ENCODE results near the gene CNTROB.
A peak's percentile ranks its signal among the peaks of the same experiment; 100 is the strongest.

Gene CNTROB

DNA sequence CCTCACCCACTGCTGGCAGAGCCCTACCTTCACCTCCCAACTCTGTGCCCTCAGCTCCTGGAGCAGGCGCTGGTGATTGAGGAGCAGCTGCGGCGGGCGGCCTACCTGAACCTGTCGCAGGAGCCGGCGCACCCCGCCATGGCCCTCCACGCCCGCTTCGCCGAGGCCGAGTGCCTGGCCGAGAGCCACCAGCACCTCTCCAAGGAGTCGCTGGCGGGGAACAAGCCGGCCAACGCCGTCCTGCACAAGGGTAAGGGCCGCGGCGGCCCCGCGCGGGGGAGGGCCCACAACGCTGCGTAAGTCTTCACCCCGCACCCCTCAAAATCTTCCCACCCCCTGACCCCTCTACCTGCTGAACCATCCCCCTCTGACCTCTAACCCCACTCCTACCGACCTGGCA, 22.9 kb upstream of the CNTROB start:
- DNase-seq (ENCODE audit: low read depth, low spot score) = no peak

DNA sequence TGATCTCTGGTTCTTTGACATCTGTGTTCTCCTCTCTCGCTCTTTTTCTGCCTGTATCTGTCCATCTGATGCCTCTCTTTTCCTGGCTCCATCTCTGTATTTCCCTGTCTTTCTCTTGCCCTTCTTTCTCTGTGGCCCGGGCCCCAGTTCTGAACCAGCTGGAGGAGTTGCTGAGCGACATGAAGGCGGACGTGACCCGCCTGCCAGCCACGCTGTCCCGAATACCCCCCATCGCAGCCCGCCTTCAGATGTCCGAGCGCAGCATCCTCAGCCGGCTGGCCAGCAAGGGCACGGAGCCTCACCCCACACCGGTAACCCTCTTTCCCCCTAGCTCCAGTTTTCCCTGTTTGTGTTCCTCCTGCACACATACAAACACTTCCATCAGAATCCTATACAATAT, 21.7 kb upstream of the CNTROB start:
- DNase-seq (ENCODE audit: low read depth, low spot score) = no peak

DNA sequence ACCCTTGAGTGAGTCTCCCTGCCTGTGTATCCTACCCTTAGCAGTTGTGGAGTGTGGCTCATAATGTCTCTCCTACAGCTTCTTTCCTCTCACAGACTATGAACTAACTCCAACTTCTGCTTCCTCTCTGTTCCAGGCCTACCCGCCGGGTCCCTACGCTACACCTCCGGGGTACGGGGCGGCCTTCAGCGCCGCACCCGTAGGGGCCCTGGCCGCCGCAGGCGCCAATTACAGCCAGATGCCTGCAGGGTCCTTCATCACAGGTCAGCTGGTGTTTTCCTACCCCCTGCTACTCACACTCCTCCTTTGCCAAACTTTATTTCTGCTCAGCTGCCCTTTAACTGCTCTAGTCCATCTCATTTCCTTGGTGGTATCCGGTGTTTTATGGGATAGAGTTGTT, 21.3 kb upstream of the CNTROB start:
- DNase-seq (ENCODE audit: low read depth, low spot score) = no peak

DNA sequence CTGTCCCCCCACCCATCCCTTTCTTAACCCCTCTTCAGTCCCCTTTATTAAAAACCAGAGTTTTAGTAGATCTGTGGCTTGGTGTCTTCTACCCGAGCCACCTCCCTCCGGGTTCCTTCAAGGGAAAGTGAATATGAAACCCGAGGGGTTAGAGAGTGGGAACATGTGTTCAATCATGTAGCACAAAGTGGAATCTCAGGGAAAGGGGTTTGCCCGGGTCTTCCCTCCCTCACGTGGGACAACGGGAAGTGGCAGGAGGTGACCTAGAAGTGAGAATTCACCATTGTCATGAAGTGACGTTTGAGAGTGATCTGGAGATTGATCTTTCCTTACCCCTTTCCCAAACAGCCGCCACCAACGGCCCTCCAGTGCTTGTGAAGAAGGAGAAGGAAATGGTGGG, 20.9 kb upstream of the CNTROB start:
- DNase-seq (ENCODE audit: low read depth, low spot score) = no peak

DNA sequence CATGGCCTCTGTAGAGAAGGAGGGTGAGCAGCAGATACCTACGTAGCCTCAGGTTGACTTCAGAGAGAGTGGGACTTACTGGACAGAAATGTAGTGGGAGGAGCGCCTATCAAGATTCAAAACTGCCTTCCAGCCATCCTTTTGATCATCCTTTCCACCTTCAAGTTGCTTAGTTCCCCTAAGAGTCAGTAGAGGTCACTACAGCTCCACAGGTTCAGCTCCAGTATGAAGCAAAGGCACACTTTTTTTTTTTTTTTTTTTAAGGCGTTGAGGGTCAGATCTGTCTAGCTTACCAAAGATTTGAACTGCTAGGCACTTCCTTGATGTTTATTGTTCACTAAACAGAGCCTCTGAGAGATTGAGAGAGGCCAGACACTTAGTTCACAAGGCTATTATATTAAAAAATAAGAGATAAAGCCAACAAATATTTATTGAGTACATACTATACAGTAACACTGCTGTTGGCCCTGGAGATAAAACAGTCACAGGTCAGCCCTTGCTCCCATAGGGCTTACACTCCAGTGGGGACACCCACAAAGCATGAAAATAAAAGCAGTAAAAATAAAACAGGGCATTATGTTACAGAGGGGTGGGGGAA, 19.0 kb upstream of the CNTROB start:
- peak; percentile 77 for DNase-seq (ENCODE audit: low read depth, low spot score)

DNA sequence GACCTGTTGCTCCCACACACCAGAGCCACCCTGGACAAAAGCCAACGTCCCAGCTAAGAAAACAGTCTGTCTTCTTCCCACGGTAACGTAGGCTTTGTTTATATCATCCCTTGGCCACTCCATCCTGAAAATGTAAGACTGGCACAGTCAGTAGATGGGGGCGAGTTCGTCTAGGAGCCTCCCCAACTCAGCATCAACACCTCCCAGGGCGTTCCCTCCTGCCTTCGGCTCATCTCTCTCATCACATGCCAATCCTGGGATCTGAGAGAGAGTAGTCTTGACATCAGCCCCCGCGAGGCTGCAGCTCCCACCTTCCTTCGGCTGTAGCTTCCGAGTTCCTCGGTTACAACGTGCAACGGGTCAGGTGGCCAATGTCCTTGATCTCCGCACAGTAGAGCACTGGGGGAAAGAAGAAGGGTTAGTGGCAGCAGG, 16.8 kb upstream of the CNTROB start:
- DNase-seq (ENCODE audit: low read depth, low spot score) = no peak

DNA sequence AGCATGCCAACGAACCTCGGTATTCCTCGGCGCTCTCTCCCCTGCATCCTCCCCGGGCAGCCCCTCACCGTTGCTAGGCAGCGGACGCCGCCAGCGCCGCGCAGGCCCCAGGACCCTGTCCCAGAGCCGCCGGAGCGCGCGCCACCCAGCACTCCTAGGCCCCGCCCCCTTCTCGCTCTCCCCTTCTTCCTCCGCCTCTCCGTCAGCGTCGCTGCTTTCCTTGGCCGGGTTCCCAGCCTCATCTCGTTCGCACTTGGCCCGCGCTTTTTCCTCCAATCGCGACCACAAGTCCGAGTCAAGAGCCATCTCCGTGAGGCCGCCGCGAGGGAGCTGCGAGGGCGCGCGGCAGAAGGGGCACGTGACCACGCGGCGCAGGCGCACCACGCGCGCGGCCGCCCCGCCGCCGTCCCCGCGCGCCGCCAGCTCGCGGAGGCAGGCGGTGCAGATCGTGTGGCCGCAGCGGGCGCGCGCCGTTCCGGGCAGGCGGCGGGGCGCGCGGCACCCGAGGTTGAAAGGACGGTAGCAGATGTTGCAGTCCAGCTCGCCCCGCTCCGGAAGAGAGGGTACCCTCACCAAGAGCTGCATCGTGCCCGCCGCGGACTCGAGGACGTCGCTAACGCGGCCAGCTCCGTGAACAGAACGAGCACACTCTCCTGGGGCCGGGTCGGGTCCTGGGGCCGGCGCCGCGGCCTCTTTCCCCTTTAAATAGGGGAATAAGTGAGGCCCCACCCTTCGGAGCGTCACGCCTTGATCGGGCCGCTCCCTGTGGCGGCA, 16.2 kb upstream of the CNTROB start, which contains the start of gene RNF227:
TSS of gene RNF227 (minus strand) at position 679 of the 774 bp plus-strand sequence. CDS start at position 585, 94 bp downstream.
- DNase-seq (ENCODE audit: low read depth, low spot score) = peak; percentile 96

DNA sequence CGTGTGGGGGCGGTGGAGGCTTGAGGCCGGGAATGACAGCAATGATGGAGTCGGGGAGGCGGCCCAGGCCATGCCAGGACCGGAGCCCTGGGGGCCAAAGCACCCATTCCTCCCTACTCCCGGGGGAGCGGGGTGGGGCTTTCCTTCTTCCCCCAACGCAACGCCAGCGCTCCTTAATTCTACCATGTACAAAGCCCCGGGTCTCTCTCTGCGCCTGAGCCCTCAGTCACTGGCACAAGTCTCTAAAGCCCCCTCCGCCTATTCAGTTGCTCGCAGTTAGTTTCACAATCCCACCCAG, 15.7 kb upstream of the CNTROB start:
- DNase-seq (ENCODE audit: low read depth, low spot score) = no peak

DNA sequence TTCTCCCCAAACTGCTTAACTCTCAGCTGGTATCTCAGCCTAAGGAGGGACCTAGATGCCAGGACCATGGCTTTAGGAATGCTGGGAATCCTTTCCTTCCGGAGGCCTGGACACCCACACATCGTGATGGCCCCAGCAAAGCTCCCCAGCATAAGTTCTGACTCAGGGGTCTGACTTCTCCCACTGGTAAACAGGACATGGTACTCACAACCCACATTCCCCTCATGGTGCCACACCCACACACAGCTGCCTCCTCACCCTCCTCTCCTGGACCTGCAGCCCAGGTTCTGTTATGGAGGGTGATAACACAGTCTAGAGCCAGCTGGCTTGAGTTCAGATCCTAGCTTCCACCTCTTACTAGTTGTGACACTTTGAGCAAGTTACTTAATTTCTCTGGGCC, 15.2 kb upstream of the CNTROB start:
- DNase-seq (ENCODE audit: low read depth, low spot score) = peak; percentile 20

DNA sequence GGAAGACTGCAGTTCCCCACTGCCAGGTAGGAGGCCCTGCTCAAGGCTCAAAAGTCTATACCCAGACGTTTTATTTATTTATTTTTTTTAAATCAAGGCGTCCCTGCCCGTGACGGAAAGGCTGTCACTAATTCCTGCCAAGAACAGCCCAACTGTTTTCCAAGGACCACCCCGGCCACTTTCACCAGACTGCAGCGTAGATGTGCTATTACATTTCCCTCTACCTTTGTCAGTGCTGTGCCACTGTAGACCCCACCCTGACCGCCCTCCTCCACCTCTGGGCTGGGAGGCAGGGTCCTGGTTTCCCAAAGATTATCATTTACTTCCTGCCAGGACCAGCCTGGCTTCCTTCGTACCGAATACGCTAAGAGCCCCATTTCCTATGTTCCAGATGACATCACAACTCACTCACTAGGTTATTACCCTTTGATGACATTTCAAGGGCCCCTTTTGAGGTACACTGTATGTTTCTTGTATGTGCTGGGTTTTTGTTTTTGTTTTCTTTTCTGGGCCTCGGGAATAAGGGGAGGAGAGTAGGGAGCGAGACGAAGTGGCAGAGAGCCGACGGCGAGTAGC, 9.6 kb upstream of the CNTROB start:
- DNase-seq (ENCODE audit: low read depth, low spot score) = no peak

DNA sequence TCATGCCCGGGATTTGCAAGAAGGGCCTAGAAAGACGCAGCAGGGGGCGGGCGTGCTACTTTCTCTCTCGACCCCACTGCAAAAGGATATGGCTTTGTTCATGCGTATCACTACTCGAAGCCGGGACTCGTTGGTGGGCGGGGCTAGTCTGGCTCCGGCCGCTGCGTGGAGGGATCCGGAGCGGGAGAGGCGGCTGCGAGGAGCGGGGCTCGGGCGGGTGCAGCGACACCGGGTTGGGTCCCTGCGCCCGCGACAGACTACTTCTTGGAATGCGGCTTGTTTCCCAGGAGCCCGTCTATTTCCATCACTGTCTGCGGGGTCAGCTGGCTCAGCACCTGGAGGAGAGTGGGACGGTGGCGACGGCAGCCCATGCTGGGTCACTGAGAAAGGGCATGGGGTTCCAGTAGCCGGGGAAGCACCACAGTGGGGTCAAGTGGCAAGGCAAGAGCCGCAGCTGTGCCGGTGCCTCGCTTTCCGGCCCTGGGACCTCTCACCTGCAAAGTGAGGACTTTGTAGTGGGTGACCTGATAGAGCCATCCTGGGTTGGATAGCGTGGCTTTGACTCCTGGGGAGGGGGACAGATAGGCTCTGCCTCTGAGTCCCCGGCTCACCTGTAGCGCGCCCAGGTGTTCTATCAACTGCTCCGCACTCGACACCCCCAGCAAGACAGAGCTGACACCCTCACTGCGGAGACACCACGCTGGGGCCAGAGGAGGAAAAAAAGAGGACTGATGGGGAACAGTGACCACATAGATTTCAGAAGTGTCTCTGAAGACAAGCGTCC, 9.0 kb upstream of the CNTROB start:
- DNase-seq (ENCODE audit: low read depth, low spot score) = peak; percentile 85

DNA sequence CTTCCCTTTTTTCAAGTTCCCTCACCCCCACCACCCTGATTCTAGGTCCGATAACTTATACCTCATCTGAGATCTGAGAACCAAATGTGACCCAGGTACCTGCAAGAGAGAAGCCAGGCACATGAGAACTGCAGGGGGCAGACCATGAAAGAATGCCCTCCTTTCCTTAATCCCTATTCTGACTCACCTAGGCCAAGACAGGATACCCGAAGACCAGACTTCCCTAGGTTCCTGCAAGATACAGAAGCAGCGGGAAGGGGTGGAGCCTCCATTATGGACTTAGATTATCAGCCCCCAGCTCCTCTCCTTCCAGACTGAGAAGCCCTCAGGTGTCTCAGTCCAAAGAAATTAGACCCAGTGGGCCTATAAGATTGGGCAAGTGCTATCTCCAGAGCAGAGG, 4.4 kb upstream of the CNTROB start:
- no peak for DNase-seq (ENCODE audit: low read depth, low spot score)

DNA sequence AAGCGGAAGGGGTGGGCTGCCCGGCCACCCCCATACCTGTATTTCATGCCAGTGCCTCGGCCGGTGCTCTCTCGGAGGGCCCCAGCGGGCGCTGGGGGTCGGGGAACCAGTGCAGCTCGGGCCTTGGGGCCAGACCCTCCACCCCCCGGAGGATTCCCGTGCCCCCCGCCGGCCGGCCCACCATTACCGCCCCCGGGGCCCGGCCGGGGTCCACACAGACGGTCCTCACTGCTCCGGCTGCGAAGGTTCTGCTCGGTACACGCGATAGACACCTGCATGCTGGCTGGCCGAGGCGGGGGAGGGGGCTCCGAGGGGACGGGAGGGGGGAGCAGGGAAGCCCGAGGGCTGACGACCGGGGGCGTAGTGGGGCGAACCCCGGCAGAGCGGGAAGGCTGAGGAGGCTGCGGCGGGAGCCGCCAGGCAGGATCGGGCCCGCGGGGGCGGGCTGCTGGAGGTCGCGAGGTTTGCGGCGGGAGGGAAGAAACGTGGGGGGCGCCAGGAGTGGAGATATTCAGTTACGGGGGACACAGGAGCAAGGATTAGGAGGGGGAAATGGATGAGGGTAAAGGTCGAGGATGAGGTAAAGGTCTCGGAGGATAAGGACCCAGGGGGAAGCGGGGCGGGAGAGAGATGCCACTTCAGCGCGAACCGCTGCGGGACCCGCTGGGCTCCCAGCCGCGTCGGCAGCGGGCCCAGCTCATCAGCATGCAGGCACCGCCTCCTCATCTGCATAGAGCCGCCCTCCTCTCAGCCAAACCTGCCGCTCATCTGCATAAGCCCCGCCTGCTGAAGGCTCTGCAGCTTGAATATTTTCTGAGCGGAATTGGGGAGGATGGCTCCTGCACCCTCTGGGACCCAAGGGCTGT, 2.6 kb upstream of the CNTROB start, which contains the start of gene KCNAB3:
TSS of gene KCNAB3 (minus strand) at position 699 of the 866 bp plus-strand sequence. CDS start at position 278, 421 bp downstream.
- DNase-seq (ENCODE audit: low read depth, low spot score) = peak; percentile 91

DNA sequence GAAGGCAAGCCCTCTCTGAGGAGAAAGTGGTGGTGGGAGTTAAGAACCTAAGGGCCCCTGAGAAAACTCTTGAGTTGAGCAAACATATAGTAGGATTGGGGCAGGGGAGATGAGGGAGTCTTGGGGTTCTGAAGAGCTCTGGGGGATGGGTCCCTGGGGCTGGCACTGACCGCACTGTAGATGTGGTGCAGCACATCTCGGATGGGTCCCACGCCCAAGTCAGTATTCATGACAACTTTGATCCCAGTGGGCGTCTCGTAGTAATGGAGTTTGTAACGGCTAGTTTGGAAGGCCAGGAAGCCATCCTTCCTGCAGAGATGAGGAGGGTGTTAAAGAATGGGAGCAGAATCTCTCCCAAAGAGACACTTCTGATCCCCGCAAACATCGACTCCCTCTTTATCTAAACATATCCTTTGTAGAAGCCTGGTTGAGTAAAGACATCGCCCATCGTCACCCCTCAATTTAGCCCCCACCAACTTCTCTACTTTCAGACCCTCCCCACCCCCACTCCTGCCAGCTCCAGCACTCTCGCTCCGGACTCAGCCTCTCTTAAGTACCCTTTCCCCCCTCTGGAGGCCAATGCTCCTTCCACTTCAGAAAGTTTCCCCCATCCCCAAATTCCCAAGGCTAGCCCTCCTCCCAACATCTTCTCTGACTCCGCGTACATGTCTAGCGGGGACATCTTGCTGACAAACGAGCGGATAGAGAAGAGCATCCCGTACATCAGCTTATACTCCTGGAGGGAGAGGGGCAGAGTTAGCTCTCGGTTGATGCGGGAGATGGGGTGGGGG, 970 bp upstream of the CNTROB start:
- DNase-seq (ENCODE audit: low read depth, low spot score) = no peak

DNA sequence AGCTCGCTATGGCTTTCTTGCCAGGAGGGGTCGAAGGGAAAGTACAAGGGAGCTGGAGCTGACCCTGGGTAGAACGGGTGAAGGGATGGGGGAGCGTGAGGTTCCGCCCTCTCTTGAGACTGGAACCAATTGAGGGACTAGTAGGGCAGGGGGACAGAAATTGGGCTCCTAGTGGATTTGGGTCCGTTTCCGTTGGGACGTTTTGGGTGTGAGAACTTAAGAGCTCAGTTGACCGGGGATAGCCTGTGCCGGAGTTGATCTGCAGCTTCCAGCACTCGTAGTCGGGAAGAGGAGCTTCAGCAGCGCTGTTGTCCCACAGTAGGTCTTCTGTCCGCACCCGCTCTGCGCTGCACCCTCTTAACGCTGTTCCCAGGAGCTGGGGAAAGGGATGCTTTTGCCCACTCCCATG, 481 bp downstream of the CNTROB start:
- DNase-seq (ENCODE audit: low read depth, low spot score) = no peak

DNA sequence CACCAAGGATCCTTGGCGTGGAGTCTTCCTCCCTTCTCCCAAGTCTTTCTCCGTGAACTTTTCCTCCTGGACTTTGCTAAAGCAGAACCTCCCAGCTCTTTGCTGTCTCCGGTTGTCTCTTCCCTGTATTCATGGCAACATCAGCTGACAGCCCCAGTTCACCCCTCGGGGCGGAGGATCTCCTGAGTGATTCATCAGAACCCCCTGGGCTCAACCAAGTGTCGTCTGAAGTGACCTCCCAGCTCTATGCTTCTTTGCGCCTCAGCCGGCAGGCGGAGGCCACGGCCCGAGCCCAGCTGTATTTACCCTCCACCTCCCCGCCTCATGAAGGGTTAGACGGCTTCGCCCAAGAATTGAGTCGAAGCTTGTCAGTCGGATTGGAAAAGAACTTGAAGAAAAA, 943 bp downstream of the CNTROB start:
- DNase-seq (ENCODE audit: low read depth, low spot score) = peak; percentile 58

DNA sequence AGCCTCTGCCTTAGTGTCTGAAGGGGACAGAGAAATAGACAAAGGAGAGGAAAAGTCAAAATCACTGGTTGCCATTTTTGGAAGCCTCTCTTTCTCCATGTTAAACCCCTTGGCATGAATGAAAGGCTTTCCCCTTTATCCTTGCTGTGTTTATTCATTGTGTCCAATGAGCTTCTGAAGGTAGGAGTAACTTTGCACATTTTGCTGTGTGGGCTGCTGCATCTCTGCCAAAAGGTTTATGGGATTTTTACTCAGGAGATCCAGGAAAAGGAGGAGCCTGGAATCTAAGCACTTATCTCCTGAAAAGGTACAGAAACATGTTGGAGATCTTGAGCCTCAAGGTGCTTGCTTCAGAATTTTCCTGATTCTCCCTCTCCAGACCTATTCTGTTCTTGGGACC, 3.9 kb downstream of the CNTROB start:
- no peak for DNase-seq (ENCODE audit: low read depth, low spot score)

DNA sequence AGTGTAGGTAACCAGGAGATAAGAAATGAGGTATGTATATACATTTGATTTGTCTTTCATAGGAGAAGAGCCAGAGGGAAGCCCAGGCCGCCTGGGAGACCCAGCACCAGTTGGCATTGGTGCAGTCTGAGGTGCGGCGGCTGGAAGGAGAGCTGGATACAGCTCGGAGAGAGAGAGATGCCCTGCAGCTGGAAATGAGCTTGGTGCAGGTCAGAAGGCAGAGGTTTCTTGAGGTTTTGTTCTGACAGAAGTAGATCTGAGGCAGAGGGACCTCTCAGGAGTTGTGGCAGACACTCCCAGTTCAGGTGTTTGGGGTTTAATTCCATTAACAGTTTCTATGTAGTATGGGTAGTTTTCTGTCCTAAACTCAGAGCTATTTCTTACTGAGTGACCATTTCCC, 8.0 kb downstream of the CNTROB start:
- DNase-seq (ENCODE audit: low read depth, low spot score) = no peak

DNA sequence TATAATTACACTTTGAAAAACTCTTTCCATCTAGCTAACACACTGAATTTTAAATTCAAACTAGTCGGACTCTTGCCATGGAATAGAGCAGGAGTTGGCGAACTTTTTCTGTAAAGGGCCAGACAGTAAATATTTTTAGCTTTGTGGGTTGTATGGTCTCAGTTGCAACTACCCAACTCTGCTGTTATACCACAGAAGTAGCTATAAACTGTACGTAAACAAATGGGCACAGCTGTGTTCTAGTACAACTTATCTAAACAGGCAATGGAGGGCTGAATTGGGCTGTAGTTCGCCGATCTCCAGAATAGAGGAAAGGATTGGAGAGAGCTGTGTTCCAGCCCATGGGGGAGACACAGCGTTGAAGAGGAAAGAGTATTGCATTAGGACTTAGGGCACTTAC, 8.7 kb downstream of the CNTROB start:
- no peak for DNase-seq (ENCODE audit: low read depth, low spot score)

DNA sequence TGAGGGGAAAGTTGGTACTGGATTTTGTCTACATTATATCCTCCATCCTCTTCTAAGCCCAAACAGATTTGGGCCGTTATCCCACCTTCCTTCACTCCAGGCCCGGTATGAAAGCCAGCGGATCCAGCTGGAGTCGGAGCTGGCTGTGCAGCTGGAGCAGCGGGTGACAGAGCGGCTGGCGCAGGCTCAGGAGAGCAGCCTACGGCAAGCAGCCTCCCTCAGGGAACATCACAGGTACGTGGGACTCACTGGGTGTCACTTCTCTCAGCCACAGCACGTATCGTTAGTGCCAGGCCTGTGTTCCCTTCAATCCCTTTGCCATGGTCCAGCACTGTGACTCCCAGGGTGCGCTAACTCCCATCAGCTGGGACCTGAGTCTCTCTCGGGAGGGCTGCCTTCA, 11.3 kb downstream of the CNTROB start:
- no peak for DNase-seq (ENCODE audit: low read depth, low spot score)

DNA sequence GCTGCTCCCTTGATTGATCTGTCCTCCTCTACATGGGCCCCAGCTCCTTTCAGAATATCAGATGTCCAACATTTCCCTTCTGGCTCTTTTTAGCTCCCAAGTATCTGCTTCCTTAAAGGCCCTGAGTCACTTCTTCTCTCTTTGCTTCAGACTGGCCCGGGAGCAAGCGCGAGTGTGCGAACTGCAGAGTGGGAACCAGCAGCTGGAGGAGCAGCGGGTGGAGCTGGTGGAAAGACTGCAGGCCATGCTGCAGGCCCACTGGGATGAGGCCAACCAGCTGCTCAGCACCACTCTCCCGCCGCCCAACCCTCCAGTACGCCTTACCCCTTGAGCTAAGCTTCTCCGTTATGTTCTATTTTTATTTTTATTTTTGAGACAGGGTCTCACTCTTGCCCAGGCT, 12.3 kb downstream of the CNTROB start:
- DNase-seq (ENCODE audit: low read depth, low spot score) = no peak

Data from astrocyte of the hippocampus (primary cell).